ENCODE measurements around the gene FAM83F.

FAM83F gene

GRCh38 chr22:40008726-40009291 is 14.1 kb downstream of the FAM83F start:
- TF ChIP-seq FOXP2 (optimal IDR thresholded peaks at IDR 0.05; ENCODE audit: borderline replicate concordance, extremely low read depth, extremely low read length, insufficient read depth) = no peak
- TF ChIP-seq TAF1 (IDR thresholded peaks at IDR 0.05; ENCODE audit: borderline replicate concordance, insufficient read depth, low read length) = no peak
- TF ChIP-seq REST (IDR thresholded peaks at IDR 0.05; ENCODE audit: insufficient read depth in 1 of 2, low read depth in 2 of 2, low read length in 2 of 2) = no peak
- no peak for TF ChIP-seq SIN3A (IDR thresholded peaks at IDR 0.05; ENCODE audit: borderline replicate concordance, insufficient read depth, low read length)
- TF ChIP-seq POLR2AphosphoS5 (IDR thresholded peaks at IDR 0.05; ENCODE audit: low read depth, low read length) = no peak

DNA sequence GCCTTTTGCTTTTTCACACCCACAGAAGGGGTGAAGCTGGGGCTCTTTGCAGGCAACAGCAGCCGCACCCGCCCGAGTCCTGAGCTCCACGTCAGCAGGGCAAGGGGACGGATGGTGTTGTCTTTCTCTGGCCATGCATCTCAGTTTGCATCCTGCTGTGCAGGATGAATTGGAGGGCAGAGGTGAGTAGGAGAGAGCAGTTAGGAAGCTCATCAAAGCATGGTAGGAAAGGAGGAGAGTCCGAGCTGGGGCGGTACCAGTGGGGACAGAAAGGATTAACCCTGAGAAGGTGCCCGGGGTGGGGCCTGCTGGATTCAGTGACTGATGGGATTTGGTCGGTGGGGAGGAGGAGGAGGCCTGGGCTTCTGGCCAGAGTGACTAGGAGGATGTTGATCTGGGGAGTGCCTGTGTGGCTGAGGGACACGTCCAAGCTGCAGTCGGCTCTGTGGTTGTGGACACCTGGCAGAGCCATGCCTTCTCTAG is 14.6 kb downstream of the FAM83F start:
- TF ChIP-seq REST (IDR thresholded peaks at IDR 0.05; ENCODE audit: insufficient read depth in 1 of 2, low read depth in 2 of 2, low read length in 2 of 2) = no peak
- no peak for TF ChIP-seq POLR2AphosphoS5 (IDR thresholded peaks at IDR 0.05; ENCODE audit: low read depth, low read length)
- TF ChIP-seq FOXP2 (optimal IDR thresholded peaks at IDR 0.05; ENCODE audit: borderline replicate concordance, extremely low read depth, extremely low read length, insufficient read depth) = no peak
- no peak for TF ChIP-seq TAF1 (IDR thresholded peaks at IDR 0.05; ENCODE audit: borderline replicate concordance, insufficient read depth, low read length)
- no peak for TF ChIP-seq SIN3A (IDR thresholded peaks at IDR 0.05; ENCODE audit: borderline replicate concordance, insufficient read depth, low read length)

DNA sequence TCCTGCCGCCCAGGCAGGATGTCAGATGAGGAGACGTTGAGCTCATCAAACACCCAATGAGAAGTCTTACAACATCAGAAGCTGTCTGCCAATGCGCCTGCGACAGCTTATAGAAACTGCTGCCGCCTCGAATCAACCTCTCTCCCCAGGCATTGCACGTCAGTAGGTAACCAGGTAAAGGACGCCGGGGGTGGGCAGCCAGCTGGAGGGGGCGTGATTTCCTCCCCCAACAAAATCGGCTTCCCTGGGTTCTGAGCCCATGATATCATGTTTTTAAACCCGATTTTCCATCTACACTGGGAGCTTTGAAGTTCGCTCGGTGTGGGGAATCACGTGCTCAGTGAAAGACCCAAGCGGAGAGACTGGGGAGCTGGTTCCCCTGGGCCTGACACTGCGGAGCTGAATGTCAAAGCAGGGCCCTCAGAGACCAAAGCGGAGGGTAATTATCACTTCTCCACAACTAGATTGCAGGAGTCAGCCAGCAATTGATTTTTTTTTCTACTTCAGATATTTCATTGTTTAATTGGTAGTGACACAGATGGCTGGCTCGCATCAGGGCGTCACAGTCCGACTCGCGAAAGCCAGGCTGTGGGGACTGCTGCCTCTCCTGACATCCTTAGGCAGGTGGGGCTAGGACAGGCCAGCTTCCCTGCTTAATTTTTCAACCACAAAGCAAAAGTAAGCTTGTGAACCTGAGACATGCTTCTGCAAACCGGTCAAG is 15.4 kb downstream of the FAM83F start:
- TF ChIP-seq TAF1 (IDR thresholded peaks at IDR 0.05; ENCODE audit: borderline replicate concordance, insufficient read depth, low read length) (no peak), REST (IDR thresholded peaks at IDR 0.05; ENCODE audit: insufficient read depth in 1 of 2, low read depth in 2 of 2, low read length in 2 of 2) (no peak)

- TF ChIP-seq POLR2AphosphoS5 (IDR thresholded peaks at IDR 0.05; ENCODE audit: low read depth, low read length) (no peak), REST (IDR thresholded peaks at IDR 0.05; ENCODE audit: insufficient read depth in 1 of 2, low read depth in 2 of 2, low read length in 2 of 2) (no peak), FOXP2 (optimal IDR thresholded peaks at IDR 0.05; ENCODE audit: borderline replicate concordance, extremely low read depth, extremely low read length, insufficient read depth) (no peak), SIN3A (IDR thresholded peaks at IDR 0.05; ENCODE audit: borderline replicate concordance, insufficient read depth, low read length) (no peak), TAF1 (IDR thresholded peaks at IDR 0.05; ENCODE audit: borderline replicate concordance, insufficient read depth, low read length) (no peak)
Observed at GRCh38 chr22:40010746-40011145, 16.0 kb downstream of the FAM83F start.

Data from PFSK-1 (cell line).